GM19193 (cell line): ENCODE measurements around the gene FOXC2.

Experiments used
- POLR2A ChIP-seq: IDR thresholded peaks from 4 replicates; pipeline ENCODE4 v1.6.1; 2011; ENCODE audit not compliant: insufficient read depth, insufficient read length; ENCODE audit errors: extremely low read depth

The FOXC2 gene

DNA sequence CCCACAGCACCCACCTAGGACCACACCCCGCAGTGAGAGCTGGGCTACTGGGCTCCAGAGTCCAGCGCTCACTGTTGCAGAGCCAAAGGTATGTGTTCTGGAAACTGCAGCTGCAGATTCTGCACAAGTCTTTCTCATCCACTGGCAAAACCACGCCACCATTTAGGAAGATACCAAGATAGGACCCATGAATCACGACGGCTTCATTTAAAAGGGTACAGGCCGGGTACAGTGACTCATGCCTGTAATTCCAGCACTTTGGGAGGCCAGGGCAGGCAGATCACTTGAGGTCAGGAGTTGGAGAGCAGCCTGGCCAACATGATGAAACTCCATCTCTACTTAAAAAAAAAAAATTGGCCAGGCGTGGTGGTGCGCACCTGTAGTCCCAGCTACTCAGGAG is 37.5 kb upstream of the FOXC2 start:
- TF ChIP-seq POLR2A, result no peak

DNA sequence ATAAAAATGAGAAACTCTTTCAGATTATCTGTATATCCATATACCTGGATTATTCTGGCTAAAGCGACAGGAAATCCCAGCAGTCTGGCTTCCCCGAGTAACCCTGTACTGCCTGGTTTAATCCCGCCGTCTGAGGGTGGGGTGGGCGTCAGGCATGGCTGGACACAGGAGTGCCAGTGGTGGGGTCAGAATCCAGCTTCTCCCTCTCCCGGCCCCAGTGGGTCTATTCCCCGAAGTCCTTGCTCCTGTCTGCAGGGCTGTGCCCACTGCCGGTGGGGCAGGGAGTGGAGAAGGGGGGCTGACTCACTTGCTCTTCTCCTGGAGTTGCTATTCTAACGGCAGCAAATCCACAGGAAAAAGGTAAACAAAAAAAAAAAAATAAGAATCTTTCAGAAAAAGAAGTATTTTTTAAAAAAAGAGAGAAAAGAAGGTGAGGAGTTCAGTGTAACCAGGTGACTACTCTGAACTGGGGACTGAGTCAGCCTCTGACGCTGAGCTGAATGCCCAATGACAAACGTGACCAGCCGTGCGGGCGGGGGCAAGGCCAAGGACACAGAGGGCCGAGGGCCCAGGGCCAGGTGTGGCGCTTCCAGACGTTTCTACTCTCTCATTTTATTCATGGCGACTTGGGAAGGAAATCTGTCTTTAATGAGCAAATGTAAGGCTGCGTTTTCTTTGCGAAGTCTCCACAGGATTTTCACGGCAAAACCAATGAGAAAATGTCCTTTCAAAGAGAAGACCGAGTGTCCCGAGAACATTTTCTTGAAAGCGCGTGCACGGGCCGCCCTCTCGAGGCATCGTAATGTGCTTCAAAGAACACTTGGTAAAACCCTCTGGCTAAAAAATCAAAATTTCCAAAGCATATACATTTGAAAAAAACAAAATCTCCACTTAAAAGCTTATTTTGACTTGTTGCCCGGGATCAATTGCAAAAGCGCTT is 36.1 kb upstream of the FOXC2 start:
- no peak for TF ChIP-seq POLR2A

DNA sequence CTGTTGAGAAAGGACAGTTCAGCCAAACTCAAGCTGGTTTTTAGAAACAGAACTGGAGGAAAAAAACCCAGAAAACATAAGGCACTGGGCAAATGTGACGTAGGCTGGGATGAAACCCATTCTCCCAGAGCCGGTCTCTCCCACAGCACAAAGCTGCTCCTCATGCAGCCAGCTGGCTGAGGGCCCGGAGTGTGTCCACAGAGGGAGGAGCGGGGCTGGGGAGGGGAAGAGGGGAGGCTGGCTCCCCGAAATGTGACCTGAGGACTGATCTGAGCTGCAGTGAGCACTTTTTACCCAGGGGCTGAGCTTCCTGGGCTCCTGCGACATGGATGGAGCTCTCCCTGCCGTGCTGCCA is 35.5 kb upstream of the FOXC2 start:
- TF ChIP-seq POLR2A, result no peak

DNA sequence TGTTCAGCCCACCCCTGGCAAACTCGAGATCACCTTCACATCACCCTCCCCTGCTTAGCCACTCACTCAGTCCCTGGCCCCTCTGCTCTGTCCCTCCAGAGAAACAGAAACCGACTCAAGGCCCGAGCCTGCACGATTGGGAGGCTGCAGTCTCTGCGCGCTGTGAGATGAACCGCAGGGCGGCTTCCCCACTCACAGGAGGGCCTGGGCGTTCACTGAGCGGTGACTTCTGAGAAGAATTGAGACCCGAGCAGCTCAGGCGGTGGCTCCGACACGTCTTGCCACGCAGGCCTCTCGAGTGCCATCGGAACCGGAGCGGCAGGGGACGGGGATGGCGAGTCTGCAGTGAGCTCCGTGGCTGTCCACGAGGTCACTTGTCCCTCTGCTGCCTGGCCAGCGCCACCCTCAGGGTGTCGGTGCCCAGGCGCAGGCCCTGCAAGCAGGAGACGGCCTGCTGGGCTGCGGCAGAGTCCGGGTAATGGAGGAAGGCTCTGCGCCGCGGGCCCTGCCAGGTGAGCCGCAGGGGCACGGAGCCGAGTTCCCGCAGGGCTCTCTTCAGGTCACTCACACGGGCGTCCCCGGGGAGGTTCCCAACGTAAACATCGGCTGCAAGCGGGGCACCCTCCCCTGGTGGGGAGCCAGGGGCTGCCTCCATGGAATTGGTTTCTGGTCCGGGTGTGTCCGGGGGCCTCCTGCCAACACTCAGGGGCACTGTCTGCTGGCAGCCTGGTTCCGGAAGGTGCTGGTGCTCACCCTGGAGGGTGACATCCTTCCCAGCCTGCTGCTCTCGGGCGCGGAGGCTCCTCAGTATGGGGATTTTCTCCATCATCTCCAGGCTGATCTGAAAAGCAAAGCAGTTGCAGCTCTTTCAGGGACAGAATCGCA is 34.7 kb upstream of the FOXC2 start:
- TF ChIP-seq POLR2A, result no peak

DNA sequence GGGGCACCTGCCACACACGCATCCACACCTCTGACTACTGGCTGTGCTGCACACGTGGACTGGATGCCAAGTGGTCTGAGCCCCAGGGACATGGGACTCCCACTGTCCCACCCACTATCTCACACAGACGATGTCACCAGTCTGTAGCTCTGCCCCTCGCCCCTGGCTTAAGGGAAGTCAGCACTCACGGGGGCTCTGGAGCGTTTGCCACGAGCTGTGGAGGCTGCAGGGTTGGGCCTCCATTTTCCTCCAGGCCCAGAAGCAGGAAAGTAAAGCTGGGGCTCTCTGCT is 34.2 kb upstream of the FOXC2 start:
- TF ChIP-seq POLR2A, result no peak

DNA sequence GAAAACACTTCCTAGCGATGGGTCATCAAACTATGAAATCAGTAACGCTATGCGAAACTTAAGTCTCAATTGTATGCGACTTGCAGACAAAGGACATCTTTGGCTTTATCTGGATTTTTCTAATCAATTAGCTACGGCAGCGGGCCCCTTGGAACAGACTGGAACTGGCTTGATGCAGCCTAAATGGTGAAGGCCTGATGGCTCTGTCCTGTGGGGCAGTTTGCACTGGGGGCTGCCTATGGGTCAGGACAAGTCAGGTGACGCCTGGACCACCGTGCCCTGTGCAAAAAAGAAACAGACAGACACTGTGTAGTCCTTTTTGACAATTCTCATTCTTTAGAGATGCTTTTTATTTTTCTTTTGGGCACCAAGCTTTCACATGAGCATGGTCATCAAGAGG is 33.6 kb upstream of the FOXC2 start:
- no peak for TF ChIP-seq POLR2A

DNA sequence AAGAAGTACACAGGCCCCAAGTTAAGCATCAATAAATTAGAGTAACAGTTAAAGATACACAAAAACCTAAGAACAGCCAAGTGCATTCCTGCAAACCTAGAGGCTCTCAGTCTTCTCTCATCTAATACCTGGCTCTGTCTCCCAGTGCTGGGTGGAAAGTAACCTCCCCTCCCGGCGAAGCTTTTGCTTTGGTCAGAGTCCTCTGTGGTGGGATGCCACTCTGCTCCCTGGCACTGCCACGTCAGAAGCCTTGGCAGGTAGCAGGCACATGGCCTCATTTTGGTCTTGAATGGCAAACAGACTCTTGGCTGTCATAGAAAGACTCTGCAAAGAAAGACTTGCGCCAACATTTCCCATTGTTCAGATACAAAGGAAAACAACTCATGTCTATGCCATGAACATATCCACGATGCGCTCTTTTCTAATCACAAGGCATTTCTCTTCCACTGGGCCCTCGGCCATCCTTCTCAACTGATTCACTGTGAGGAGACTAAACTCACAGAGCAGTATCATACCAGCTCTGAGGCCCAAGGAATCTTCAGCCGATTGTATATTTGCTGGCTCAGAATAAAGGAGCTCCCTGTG is 32.8 kb upstream of the FOXC2 start:
- TF ChIP-seq POLR2A, result no peak

DNA sequence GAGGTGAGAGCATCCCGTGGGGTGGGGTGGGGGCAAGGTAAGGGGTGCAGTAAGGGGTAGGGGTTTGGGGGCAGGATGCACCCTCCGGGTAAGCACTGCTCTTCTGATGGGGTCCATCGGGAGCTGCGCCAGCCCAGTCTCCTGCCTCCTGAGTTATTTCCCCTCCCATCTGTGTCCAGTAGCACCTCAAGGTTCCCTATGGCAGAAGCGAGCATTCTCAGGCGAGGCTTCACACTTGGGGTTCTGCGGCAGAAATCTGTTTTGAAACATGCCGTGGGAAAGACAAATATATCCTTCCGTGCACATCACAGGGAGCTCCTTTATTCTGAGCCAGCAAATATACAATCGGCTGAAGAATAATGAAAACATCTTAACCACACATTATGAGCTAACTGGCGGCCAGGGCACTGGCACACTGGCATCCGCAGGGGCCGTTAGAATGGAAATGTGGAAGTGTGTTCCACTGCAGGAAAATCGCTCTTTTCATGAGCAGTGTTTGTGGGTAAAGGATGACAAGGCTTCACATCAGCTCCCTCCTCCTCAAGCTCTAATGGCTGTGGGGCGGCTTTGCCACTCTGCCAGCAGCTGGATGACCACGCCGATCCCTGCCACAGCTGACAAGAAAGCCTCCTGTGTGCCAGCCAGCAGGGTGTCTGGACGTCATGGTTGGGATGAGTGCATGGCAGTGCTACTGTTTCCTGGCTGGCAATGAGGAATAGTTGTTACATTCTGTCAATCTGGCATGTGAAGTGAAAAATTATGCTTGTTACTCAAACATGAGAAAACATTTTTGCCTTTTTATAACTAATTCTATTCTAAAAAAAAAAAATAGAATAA is 31.6 kb upstream of the FOXC2 start:
- TF ChIP-seq POLR2A, result no peak

DNA sequence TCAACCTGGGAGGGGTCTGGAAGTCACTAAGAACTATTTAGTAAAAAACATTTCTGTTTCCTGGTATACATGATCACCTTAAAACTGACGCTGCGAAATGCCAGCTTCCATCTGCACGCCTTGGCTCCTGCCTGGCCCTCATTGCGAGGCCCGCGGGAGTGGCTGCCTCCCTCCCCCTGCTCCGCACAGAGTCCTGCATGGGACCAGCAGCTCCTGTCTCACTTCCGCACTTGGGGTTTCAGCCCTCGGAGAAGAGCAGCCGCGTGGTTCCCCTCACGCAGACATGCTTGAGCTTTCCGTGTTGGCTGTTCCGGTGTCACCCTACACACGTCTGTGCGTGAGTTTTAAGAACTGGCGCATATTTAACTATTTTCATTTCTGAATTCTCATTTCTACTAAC is 30.0 kb upstream of the FOXC2 start:
- no peak for TF ChIP-seq POLR2A

DNA sequence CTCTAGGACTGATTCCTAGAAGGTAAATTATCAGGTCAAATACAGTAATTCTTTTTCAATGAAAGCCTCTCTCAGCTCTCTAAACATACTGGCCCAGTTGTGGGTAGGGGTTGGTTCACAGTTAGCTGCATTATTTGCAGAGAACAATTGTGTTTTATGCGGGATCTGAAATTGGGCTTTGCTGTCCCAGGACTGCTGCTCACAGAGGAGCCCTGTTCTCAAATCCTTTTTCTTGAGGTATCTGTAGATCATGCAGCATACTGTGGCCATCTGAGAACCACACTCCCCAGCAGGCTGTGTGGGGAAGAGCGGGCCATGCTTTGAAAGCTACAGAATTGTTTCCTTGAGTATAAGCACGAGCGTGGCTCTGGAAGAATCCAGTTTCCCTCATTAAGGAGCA is 29.1 kb upstream of the FOXC2 start:
- no peak for TF ChIP-seq POLR2A

DNA sequence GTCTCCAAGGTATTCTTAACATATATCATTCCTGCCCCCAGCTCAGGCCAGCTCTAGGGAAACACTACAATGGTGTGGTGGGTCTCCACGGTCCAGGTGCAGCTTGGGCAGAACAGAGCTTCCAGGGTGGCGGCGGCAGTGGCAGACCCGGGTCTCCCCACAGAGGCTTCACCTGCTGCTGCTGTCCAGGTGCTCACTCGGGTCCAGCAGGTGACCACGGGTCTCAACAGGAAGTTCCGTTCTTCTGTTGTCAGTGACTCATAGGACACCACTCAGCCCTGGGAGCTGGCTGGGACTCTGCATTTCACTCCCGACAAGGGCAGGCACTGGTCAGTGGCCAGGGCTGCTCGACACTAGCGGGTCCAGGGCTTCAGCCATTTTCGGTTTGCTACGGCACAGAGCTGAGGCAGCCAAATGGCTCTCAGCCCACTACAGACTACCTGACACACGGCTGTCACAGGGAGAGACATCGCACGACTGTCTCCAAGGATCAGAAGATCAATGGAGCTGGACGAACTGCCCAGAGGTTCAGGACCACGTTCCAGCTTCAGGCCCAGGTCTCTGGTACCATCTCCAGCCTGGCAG is 28.3 kb upstream of the FOXC2 start:
- no peak for TF ChIP-seq POLR2A

DNA sequence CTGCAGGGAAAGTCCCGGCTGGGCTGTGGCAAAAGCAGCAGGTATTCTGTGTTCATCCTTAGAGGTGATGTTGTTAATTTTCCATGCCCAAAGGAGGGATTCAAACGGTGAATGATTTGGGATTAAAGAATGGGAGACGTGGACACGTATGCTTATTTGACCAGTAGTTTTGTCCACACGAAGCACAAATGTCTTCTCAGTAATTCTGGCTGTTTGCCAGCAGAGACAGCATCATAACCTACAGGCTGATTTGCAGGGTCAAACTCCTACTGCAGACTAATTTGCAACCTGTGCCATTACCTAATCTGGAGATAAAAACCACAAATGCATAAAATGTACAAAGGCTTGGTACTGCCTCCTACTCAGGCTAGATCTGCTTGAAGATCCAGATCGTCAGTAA is 25.7 kb upstream of the FOXC2 start:
- no peak for TF ChIP-seq POLR2A

DNA sequence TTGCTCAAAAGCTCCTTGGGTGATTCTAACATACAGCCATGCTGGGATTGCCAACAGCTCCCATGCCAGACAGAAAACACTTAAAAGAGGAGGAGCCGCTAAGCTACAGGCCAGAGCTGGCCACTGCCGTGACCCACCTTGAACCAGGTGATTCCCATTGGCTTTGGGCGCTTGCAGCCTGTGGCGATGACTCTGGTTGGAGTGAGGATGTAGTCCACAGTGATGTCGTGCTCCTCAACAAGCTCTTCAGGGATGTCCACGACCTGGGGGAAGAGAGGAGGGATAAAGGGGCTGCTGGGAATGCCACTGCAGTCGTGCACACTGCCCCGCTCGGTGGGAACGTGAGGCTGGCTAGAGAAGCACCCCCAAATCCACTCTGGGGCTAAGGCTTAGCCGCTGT is 25.1 kb upstream of the FOXC2 start:
- no peak for TF ChIP-seq POLR2A
